MM.1S (cell line): ENCODE measurements around the gene THOC5.

ENCODE experiments used
- DNase-seq: peaks from one replicate; pipeline ENCODE4 v3.0.0-alpha.2; 2015
- H2AFZ ChIP-seq: fragments of 300-600 bp; sonication (generic); 2 replicates; pipeline ENCODE4 v1.6.0; 2016; ENCODE audit warnings: antibody characterized with exemption, low read length
- H3F3A ChIP-seq: fragments of 300-600 bp; sonication (generic); 2 replicates; pipeline ENCODE4 v1.6.1; 2016; ENCODE audit warnings: mild to moderate bottlenecking, antibody characterized with exemption, low read length, moderate library complexity, mixed read lengths; ENCODE audit not compliant: insufficient read depth
- H3K27ac ChIP-seq: fragments of 300-600 bp; sonication (generic); 2 replicates; pipeline ENCODE4 v1.5.1; 2016; ENCODE audit warnings: mild to moderate bottlenecking, low read length
- H3K27me3 ChIP-seq: fragments of 300-600 bp; sonication (generic); replicated peaks from 2 replicates; pipeline ENCODE4 v1.6.0; 2016; ENCODE audit warnings: low read length; ENCODE audit not compliant: insufficient read depth
- H3K36me3 ChIP-seq: fragments of 300-600 bp; sonication (generic); replicated peaks from 2 replicates; pipeline ENCODE4 v1.6.1; 2016; ENCODE audit warnings: mild to moderate bottlenecking, low read length, mixed read lengths; ENCODE audit not compliant: insufficient read depth
- H3K4me1 ChIP-seq: fragments of 300-600 bp; sonication (generic); 2 replicates; pipeline ENCODE4 v1.6.1; 2016; ENCODE audit warnings: low read length, mixed read lengths
- H3K4me2 ChIP-seq: fragments of 300-600 bp; sonication (generic); 2 replicates; pipeline ENCODE4 v1.6.0; 2016; ENCODE audit warnings: low read depth, low read length
- H3K4me3 ChIP-seq: fragments of 300-600 bp; sonication (generic); 2 replicates; pipeline ENCODE4 v1.5.1; 2016; ENCODE audit warnings: low read length, mixed read lengths
- H3K79me2 ChIP-seq: fragments of 300-600 bp; sonication (generic); 2 replicates; pipeline ENCODE4 v1.6.1; 2016; ENCODE audit warnings: mixed run types, low read length, mixed read lengths
- H3K9ac ChIP-seq: fragments of 300-600 bp; sonication (generic); 2 replicates; pipeline ENCODE4 v1.6.1; 2016; ENCODE audit warnings: low read length, mixed read lengths
- H3K9me2 ChIP-seq: fragments of 300-600 bp; sonication (generic); replicated peaks from 2 replicates; pipeline ENCODE4 v1.6.1; 2016; ENCODE audit warnings: mild to moderate bottlenecking, low read length, mixed read lengths; ENCODE audit not compliant: insufficient read depth
- H3K9me3 ChIP-seq: fragments of 300-600 bp; sonication (generic); replicated peaks from 2 replicates; pipeline ENCODE4 v1.6.1; 2016; ENCODE audit warnings: mild to moderate bottlenecking, low read length, mixed read lengths; ENCODE audit not compliant: insufficient read depth
- H4K20me1 ChIP-seq: fragments of 300-600 bp; sonication (generic); 2 replicates; pipeline ENCODE4 v1.6.1; 2016; ENCODE audit warnings: mild to moderate bottlenecking, low read length, moderate library complexity, mixed read lengths; ENCODE audit not compliant: insufficient read depth
- CTCF ChIP-seq: fragments of 300-600 bp; sonication (generic); IDR thresholded peaks from 2 replicates; pipeline ENCODE4 v1.5.1; 2016; ENCODE audit warnings: antibody characterized with exemption, low read length, mixed read lengths
- EZH2 ChIP-seq: fragments of 300-600 bp; sonication (generic); optimal IDR thresholded peaks from 2 replicates; pipeline ENCODE3; 2017; ENCODE audit warnings: low read depth, mild to moderate bottlenecking, antibody characterized with exemption, low read length, mixed read lengths
- EZH2phosphoT487 ChIP-seq: fragments of 300-600 bp; sonication (generic); IDR thresholded peaks from 2 replicates; pipeline ENCODE4 v1.6.1; 2018; ENCODE audit warnings: antibody characterized with exemption, low read length

THOC5 gene

GRCh38 chr22:29531419-29531818 is 22.1 kb downstream of the THOC5 start:
- Histone ChIP-seq H4K20me1 (no peaks in the 10 kb centered on the region), H3K9me2 (no peaks in the 10 kb centered on the region), H3K36me3 (no peaks in the 10 kb centered on the region; the same call in 1 of the 2 replicates), H2AFZ (no peak overlapping the region), H3K27ac (no peak overlapping the region), H3K79me2 (no peaks in the 10 kb centered on the region), H3K4me2 (no peak overlapping the region), H3K9me3 (no peaks in the 10 kb centered on the region), H3F3A (no peaks in the 10 kb centered on the region), H3K4me1 (no peaks in the 10 kb centered on the region), H3K9ac (no peak overlapping the region), H3K4me3 (no peak overlapping the region), H3K27me3 (no peaks in the 10 kb centered on the region)
- DNase-seq: no peak
- no peak for TF ChIP-seq EZH2
- no peak for TF ChIP-seq EZH2phosphoT487
- TF ChIP-seq CTCF: no peak

GRCh38 chr22:29530716-29531115 is 22.8 kb downstream of the THOC5 start:
- H3K4me2 ChIP-seq: no peak overlapping the region
- no peaks in the 10 kb centered on the region; the same call in 1 of the 2 replicates for H3K36me3 ChIP-seq
- no peaks in the 10 kb centered on the region for H3K4me1 ChIP-seq

GRCh38 chr22:29528144-29528543 is 25.4 kb downstream of the THOC5 start:
- Histone ChIP-seq H3K9me2 (no peaks in the 10 kb centered on the region), H3F3A (no peaks in the 10 kb centered on the region), H3K4me2 (no peak overlapping the region), H3K36me3 (no peaks in the 10 kb centered on the region), H3K4me3 (no peak overlapping the region), H3K79me2 (no peaks in the 10 kb centered on the region), H4K20me1 (no peaks in the 10 kb centered on the region), H3K4me1 (no peaks in the 10 kb centered on the region), H3K27me3 (no peaks in the 10 kb centered on the region), H3K9ac (no peak overlapping the region), H3K9me3 (no peaks in the 10 kb centered on the region), H3K27ac (no peak overlapping the region), H2AFZ (no peak overlapping the region)
- DNase-seq: no peak
- TF ChIP-seq CTCF (no peak), EZH2 (no peak)

More at GRCh38 chr22:29530716-29531115, 22.8 kb downstream of the THOC5 start:
- Histone ChIP-seq H4K20me1 (no peaks in the 10 kb centered on the region), H3K9ac (no peak overlapping the region), H3K79me2 (no peaks in the 10 kb centered on the region), H3K9me2 (no peaks in the 10 kb centered on the region), H3K4me3 (no peak overlapping the region), H3K9me3 (no peaks in the 10 kb centered on the region), H3F3A (no peaks in the 10 kb centered on the region), H3K27ac (no peak overlapping the region), H2AFZ (no peak overlapping the region), H3K27me3 (no peaks in the 10 kb centered on the region)
- TF ChIP-seq EZH2: no peak
- no peak for TF ChIP-seq CTCF
- TF ChIP-seq EZH2phosphoT487: no peak
- DNase-seq: no peak
